ENCODE results near the gene CRTC3. TPM values are rescaled to one million over a fixed set of nuclear protein-coding genes. Genes with fewer than 3 reads are reported as not detected.

CRTC3 gene
- total RNA-seq, 6 experiments from 2014 or later = 8.4 to 16.2 (median 11.3) TPM

DNA sequence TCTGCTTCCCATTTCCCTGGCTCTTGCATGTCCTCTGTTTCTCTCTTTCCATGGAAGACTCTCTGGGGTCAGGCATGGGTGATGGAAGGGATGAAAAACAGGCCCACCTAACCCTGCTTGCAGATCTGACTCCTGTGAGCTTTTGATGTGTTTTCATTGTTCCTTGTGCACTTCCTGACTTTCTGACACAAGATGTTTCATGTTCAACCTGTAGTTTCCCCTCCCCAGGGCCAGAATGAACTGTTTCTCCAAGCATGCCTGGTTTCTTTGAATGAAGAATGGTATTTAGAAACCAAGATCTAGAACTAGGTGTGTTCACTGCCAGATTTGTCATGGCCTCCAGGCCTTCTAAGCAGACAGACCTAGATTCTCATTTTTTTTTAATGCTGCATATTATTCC lies 36.1 kb upstream of the CRTC3 start:
- Histone ChIP-seq H3K9me3 (no peaks in the 10 kb centered on the region), H3K27me3 (no peaks in the 10 kb centered on the region), H3K36me3 (peaks cover 0 to 53% (median 16%) of the 10 kb centered on the region in 4 donors), H3K27ac (no peak overlapping the region), H3K4me1 (no peaks in the 10 kb centered on the region), H3K4me3 (no peak overlapping the region)
- DNase-seq (no peak), ATAC-seq (no peak)
- intact Hi-C loops (cut with DNase I) = no loop called here
- TF ChIP-seq, protein P1, sequence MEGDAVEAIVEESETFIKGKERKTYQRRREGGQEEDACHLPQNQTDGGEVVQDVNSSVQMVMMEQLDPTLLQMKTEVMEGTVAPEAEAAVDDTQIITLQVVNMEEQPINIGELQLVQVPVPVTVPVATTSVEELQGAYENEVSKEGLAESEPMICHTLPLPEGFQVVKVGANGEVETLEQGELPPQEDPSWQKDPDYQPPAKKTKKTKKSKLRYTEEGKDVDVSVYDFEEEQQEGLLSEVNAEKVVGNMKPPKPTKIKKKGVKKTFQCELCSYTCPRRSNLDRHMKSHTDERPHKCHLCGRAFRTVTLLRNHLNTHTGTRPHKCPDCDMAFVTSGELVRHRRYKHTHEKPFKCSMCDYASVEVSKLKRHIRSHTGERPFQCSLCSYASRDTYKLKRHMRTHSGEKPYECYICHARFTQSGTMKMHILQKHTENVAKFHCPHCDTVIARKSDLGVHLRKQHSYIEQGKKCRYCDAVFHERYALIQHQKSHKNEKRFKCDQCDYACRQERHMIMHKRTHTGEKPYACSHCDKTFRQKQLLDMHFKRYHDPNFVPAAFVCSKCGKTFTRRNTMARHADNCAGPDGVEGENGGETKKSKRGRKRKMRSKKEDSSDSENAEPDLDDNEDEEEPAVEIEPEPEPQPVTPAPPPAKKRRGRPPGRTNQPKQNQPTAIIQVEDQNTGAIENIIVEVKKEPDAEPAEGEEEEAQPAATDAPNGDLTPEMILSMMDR (IDR thresholded peaks at IDR 0.05) = no peak
- no peak for TF ChIP-seq POLR2A (IDR thresholded peaks at IDR 0.05)

GRCh38 chr15:90495067-90495466 lies 34.7 kb upstream of the CRTC3 start:
- DNase-seq (no peak), ATAC-seq (no peak)
- Histone ChIP-seq H3K4me3 (no peak overlapping the region), H3K36me3 (peaks cover 0 to 66% (median 13%) of the 10 kb centered on the region in 4 donors), H3K27ac (no peak overlapping the region), H3K9me3 (no peaks in the 10 kb centered on the region), H3K4me1 (no peaks in the 10 kb centered on the region), H3K27me3 (no peaks in the 10 kb centered on the region)
- intact Hi-C loops (cut with DNase I) = no loop called here
- TF ChIP-seq, protein P1 (IDR thresholded peaks at IDR 0.05) = no peak
- no peak for TF ChIP-seq POLR2A (IDR thresholded peaks at IDR 0.05)
- 83% methylated on average over 3 of the region's 3 CpGs for WGBS (ENCODE audit: insufficient coverage, low coverage, low lambda C conversion rate, missing lambda C conversion rate)

GRCh38 chr15:90496791-90497190 lies 32.9 kb upstream of the CRTC3 start:
- Histone ChIP-seq H3K36me3 (peaks cover 0 to 73% (median 11%) of the 10 kb centered on the region in 4 donors), H3K27me3 (no peaks in the 10 kb centered on the region), H3K4me3 (no peak overlapping the region), H3K4me1 (no peaks in the 10 kb centered on the region), H3K9me3 (no peaks in the 10 kb centered on the region), H3K27ac (no peak overlapping the region)
- 53% methylated on average over 3 of the region's 3 CpGs for WGBS (ENCODE audit: insufficient coverage, low coverage, low lambda C conversion rate, missing lambda C conversion rate)
- TF ChIP-seq POLR2A (IDR thresholded peaks at IDR 0.05) = no peak
- ATAC-seq = peak in 1 of 4 donors; percentile 28
- intact Hi-C loops (cut with DNase I) = no loop called here
- no peak for DNase-seq

DNA sequence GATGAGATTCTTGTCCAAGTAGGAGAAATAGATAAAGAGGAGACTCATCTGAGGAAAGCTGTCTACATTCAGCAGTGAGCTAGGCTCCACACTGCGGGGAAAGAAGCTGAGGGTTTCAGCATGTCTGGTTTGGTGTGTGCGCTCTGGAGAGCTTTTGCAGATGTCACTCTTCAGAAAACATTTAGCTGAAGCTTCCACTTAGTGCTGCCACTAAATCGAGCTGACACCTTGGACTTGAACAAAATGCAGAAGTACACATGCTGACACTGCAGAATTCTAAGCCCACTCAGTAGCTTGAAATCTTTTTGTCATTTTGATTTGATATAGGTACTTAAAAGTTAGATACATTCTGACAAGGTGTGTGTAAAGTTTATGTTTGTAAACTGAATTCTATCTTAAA lies 32.3 kb upstream of the CRTC3 start:
- Histone ChIP-seq H3K36me3 (peaks cover 0 to 68% (median 9%) of the 10 kb centered on the region in 4 donors), H3K27me3 (no peaks in the 10 kb centered on the region), H3K27ac (no peak overlapping the region), H3K4me1 (no peaks in the 10 kb centered on the region), H3K4me3 (no peak overlapping the region), H3K9me3 (no peaks in the 10 kb centered on the region)
- no peak for TF ChIP-seq POLR2A (IDR thresholded peaks at IDR 0.05)
- TF ChIP-seq, protein P1 (IDR thresholded peaks at IDR 0.05) = no peak
- WGBS (ENCODE audit: insufficient coverage, low coverage, low lambda C conversion rate, missing lambda C conversion rate) = 50% methylated on average over 3 of the region's 3 CpGs
- ATAC-seq (peak in 1 of 4 donors; percentile 17), DNase-seq (no peak)
- intact Hi-C loops (cut with DNase I) = no loop called here

DNA sequence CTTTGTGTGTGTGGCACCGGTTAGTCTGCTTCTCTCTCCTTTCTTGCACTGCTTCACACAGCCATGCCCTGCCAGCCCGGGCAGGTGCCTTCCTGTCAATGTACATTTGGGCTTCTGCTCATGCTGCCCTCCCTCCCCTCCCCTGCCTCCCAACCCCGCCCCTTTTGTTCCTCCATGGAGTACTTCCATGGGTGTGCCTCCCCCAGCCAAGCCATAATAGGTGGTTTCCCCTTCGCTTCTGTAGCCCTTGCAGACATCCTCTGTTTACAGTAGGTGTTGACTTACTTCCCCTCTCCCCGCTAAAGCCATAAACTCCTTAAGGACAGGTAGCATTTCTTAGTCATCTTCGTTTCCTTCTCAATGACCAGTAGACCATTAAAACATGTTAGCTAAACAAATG lies 31.8 kb upstream of the CRTC3 start:
- DNase-seq = no peak
- no peak for ATAC-seq
- intact Hi-C loops (cut with DNase I) = no loop called here
- Histone ChIP-seq H3K27ac (no peak overlapping the region), H3K36me3 (peaks cover 0 to 64% (median 9%) of the 10 kb centered on the region in 4 donors), H3K4me1 (no peaks in the 10 kb centered on the region), H3K27me3 (no peaks in the 10 kb centered on the region), H3K4me3 (no peak overlapping the region), H3K9me3 (no peaks in the 10 kb centered on the region)
- TF ChIP-seq POLR2A (IDR thresholded peaks at IDR 0.05) = no peak
- WGBS (ENCODE audit: insufficient coverage, low coverage, low lambda C conversion rate, missing lambda C conversion rate) = 74% methylated on average over 4 of the region's 6 CpGs

- Histone ChIP-seq H3K4me3 (no peak overlapping the region), H3K27me3 (no peaks in the 10 kb centered on the region), H3K36me3 (peaks cover 0 to 51% (median 7%) of the 10 kb centered on the region in 4 donors), H3K27ac (no peak overlapping the region), H3K9me3 (no peaks in the 10 kb centered on the region), H3K4me1 (no peaks in the 10 kb centered on the region)
- 96% methylated on average over 2 of the region's 2 CpGs for WGBS (ENCODE audit: insufficient coverage, low coverage, low lambda C conversion rate, missing lambda C conversion rate)
- ATAC-seq = no peak
- no peak for DNase-seq
- TF ChIP-seq POLR2A (IDR thresholded peaks at IDR 0.05) = no peak
- TF ChIP-seq, protein P1 (IDR thresholded peaks at IDR 0.05) = no peak
- intact Hi-C loops (cut with DNase I) = no loop called here
Measured at GRCh38 chr15:90500171-90500570, 29.6 kb upstream of the CRTC3 start.
